Panc1 (cell line): ENCODE measurements around the gene CAGE1.
A peak's percentile ranks its signal among the peaks of the same experiment; 100 is the strongest.

ENCODE experiments used
- CTCF ChIP-seq: fragments of 450-650 bp; IDR thresholded peaks from 2 replicates; pipeline ENCODE4 v1.5.1; 2017; ENCODE audit warnings: mild to moderate bottlenecking
- POLR2AphosphoS5 ChIP-seq: IDR thresholded peaks from 2 replicates; pipeline ENCODE4 v1.6.1; 2012; ENCODE audit warnings: mild to moderate bottlenecking, low read depth, low read length, moderate library complexity
- REST ChIP-seq, 2 experiments: IDR thresholded peaks; 2 replicates each; pipeline ENCODE4 v1.6.1; 2011 to 2012; ENCODE audit warnings: low read depth in 2 of 2, control low read depth in 1 of 2, low read length in 1 of 2, mild to moderate bottlenecking in 1 of 2, moderate library complexity in 1 of 2; ENCODE audit not compliant: insufficient read depth in 1 of 2
- SIN3A ChIP-seq: IDR thresholded peaks from 2 replicates; pipeline ENCODE4 v1.6.1; 2012; ENCODE audit warnings: low read depth, mild to moderate bottlenecking, low read length, moderate library complexity, borderline replicate concordance; ENCODE audit not compliant: insufficient read depth
- TCF7L2 ChIP-seq: IDR thresholded peaks from 2 replicates; pipeline ENCODE4 v1.6.1; 2011; ENCODE audit warnings: mild to moderate bottlenecking, low read depth, low read length, inconsistent platforms

GRCh38 chr6:7313505-7314165 lies 75.9 kb downstream of the CAGE1 start:
- TF ChIP-seq CTCF (no peak), REST (IDR thresholded peaks at IDR 0.05; ENCODE audit: insufficient read depth in 1 of 2, low read depth in 2 of 2, low read length in 1 of 2) (no peak), TCF7L2 (peak; percentile 3; the same call in 1 of the 2 replicates), POLR2AphosphoS5 (no peak), SIN3A (no peak)
